Hepatocyte (in vitro differentiated cells): Measurements from ENCODE around the gene C17orf78.

ENCODE experiments used
- EZH2 ChIP-seq: fragments of 200-600 bp; sonication (generic); IDR thresholded peaks from 2 replicates; pipeline ENCODE4 v1.6.1; 2016; ENCODE audit warnings: antibody characterized with exemption, mild to moderate bottlenecking, borderline replicate concordance
- EZH2phosphoT487 ChIP-seq: fragments of 200-600 bp; sonication (generic); IDR thresholded peaks from one replicate; pipeline ENCODE4 v1.6.1; 2018; ENCODE audit warnings: antibody characterized with exemption, mild to moderate bottlenecking, low read depth, moderate library complexity; ENCODE audit not compliant: unreplicated experiment, severe bottlenecking
- TF ChIP-seq, protein P1 (sequence below): fragments of 200-600 bp; sonication (generic); IDR thresholded peaks from 2 replicates; pipeline ENCODE4 v1.5.1; 2016; ENCODE audit warnings: antibody characterized with exemption, mild to moderate bottlenecking; ENCODE audit not compliant: poor library complexity

DNA sequence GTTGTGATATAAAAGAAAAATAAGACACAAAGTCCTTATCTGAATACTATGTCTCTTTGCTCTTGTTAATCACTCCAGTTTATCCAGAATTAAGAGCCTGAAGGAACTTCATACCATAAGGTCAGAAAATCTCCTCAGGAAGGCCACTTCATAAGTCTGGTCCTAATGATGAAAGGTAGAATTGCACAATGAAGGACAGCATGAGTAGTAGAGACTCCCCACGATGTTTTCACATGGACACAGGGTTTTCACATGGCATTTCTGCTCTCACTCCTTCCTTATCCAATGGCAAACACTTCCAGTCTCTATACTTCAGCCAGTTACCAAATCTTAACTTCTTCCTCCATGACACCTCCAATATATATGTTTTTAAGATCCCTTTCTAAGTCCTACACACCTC lies 10.2 kb upstream of the C17orf78 start:
- TF ChIP-seq, protein P1, sequence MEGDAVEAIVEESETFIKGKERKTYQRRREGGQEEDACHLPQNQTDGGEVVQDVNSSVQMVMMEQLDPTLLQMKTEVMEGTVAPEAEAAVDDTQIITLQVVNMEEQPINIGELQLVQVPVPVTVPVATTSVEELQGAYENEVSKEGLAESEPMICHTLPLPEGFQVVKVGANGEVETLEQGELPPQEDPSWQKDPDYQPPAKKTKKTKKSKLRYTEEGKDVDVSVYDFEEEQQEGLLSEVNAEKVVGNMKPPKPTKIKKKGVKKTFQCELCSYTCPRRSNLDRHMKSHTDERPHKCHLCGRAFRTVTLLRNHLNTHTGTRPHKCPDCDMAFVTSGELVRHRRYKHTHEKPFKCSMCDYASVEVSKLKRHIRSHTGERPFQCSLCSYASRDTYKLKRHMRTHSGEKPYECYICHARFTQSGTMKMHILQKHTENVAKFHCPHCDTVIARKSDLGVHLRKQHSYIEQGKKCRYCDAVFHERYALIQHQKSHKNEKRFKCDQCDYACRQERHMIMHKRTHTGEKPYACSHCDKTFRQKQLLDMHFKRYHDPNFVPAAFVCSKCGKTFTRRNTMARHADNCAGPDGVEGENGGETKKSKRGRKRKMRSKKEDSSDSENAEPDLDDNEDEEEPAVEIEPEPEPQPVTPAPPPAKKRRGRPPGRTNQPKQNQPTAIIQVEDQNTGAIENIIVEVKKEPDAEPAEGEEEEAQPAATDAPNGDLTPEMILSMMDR: no peak
- no peak for TF ChIP-seq EZH2phosphoT487
- TF ChIP-seq EZH2: no peak
